B cell (primary cell): ENCODE data around the gene CFTR. TPM values are rescaled to one million over a fixed set of nuclear protein-coding genes. Genes with fewer than 3 reads are reported as not detected.

Experiments
- ATAC-seq: fragments of 200-7000 bp; cut with Tn5 transposase; one replicate; pipeline ENCODE4 v1.10.0; 2021; ENCODE audit warnings: low read depth, mild to moderate bottlenecking, moderate number of reproducible peaks, moderate library complexity
- CTCF ChIA-PET: fragments of 350-600 bp; sonication (Branson Sonifier 250); formaldehyde crosslinking; loops from one replicate; lab custom pipeline; 2021; ENCODE audit warnings: antibody characterized with exemption, inconsistent platforms; lab: Charles Lee
- POLR2A ChIA-PET: fragments of 350-600 bp; sonication (Branson Sonifier 250); formaldehyde crosslinking; loops from one replicate; lab custom pipeline; 2021; ENCODE audit warnings: antibody characterized with exemption; lab: Charles Lee
- DNase-seq: peaks from one replicate; pipeline ENCODE4 v3.0.0; 2013
- H2AFZ ChIP-seq: 2 replicates; pipeline ENCODE4 v1.6.1; 2012; ENCODE audit warnings: mild to moderate bottlenecking, low read depth, low read length; ENCODE audit not compliant: insufficient read depth, poor library complexity, severe bottlenecking
- H3K27ac ChIP-seq, 2 donors: 1 replicate in 1 of 2; 2 replicates in 1 of 2; pipeline ENCODE4 v1.5.1; 2012 to 2013; ENCODE audit warnings: low read length in 2 of 2, mild to moderate bottlenecking in 2 of 2, moderate library complexity in 1 of 2
- H3K27me3 ChIP-seq, 4 experiments: fragments of 200-600 bp in 1 of 4; sonication (generic) in 1 of 4; replicated peaks in 1 of 4; 1 replicate in 2 of 4; 2 replicates in 2 of 4; pipeline versions ENCODE4 v1.6.1 to v1.7.0; 2013 to 2016; ENCODE audit warnings: low read length in 3 of 4, mild to moderate bottlenecking in 2 of 4, mixed read lengths in 1 of 4, moderate library complexity in 1 of 4; ENCODE audit not compliant: insufficient read depth in 4 of 4, control insufficient read depth in 3 of 4; ENCODE audit errors: control extremely low read depth in 1 of 4
- H3K36me3 ChIP-seq, 2 experiments: replicated peaks in 1 of 2; 1 replicate in 1 of 2; 2 replicates in 1 of 2; pipeline versions ENCODE4 v1.6.1 to v1.7.1; 2013; ENCODE audit warnings: low read length in 1 of 2; ENCODE audit not compliant: insufficient read depth in 2 of 2, control insufficient read depth in 1 of 2; ENCODE audit errors: control extremely low read depth in 1 of 2, extremely low read depth in 1 of 2
- H3K4me1 ChIP-seq, 2 donors: fragments of 200-600 bp in 1 of 2; sonication (generic) in 1 of 2; 1 replicate in 1 of 2; 2 replicates in 1 of 2; pipeline versions ENCODE4 v1.5.1 to v1.6.1; 2013 to 2017; ENCODE audit warnings: low read length in 2 of 2; ENCODE audit not compliant: control insufficient read depth in 2 of 2, insufficient read depth in 2 of 2
- H3K4me2 ChIP-seq: replicated peaks from 2 replicates; pipeline ENCODE3; 2012; ENCODE audit warnings: mild to moderate bottlenecking, low read depth, low read length; ENCODE audit not compliant: poor library complexity, severe bottlenecking
- H3K4me3 ChIP-seq, 5 experiments: fragments of 200-600 bp in 1 of 5; sonication (generic) in 1 of 5; 1 replicate in 3 of 5; 2 replicates in 2 of 5; pipeline versions ENCODE4 v1.5.1 to v1.7.0; 2011 to 2016; ENCODE audit warnings: low read length in 4 of 5, mild to moderate bottlenecking in 4 of 5, low read depth in 2 of 5, control low read depth in 1 of 5, moderate library complexity in 1 of 5; ENCODE audit not compliant: insufficient read depth in 1 of 5; ENCODE audit errors: control extremely low read depth in 1 of 5, extremely low read depth in 1 of 5
- H3K79me2 ChIP-seq: fragments of 200-600 bp; sonication (generic); one replicate; pipeline ENCODE4 v1.6.0; 2016; ENCODE audit warnings: low read length; ENCODE audit not compliant: control insufficient read depth, insufficient read depth
- H3K9ac ChIP-seq: fragments of 200-600 bp; sonication (generic); 2 replicates; pipeline ENCODE4 v1.6.1; 2017; ENCODE audit warnings: mild to moderate bottlenecking, low read length, moderate library complexity
- H3K9me3 ChIP-seq, 3 donors: one replicate each; pipeline versions ENCODE4 v1.6.1 to v1.7.1; 2013; ENCODE audit warnings: low read length in 2 of 3; ENCODE audit not compliant: control insufficient read depth in 2 of 3, insufficient read depth in 1 of 3; ENCODE audit errors: control extremely low read depth in 1 of 3
- H4K20me1 ChIP-seq: 2 replicates; pipeline ENCODE4 v1.6.0; 2012; ENCODE audit warnings: mild to moderate bottlenecking, low read length; ENCODE audit not compliant: insufficient read depth, control insufficient read depth, poor library complexity, severe bottlenecking
- H3K27ac Mint-ChIP-seq: one replicate; pipeline ENCODE4 v1.8.0; 2021; ENCODE audit warnings: mixed read lengths
- H3K27me3 Mint-ChIP-seq: one replicate; pipeline ENCODE4 v1.8.0; 2021; ENCODE audit warnings: mixed read lengths
- H3K4me1 Mint-ChIP-seq: one replicate; pipeline ENCODE4 v1.8.0; 2021; ENCODE audit warnings: mixed read lengths
- H3K4me3 Mint-ChIP-seq: one replicate; pipeline ENCODE4 v1.8.0; 2021; ENCODE audit warnings: mixed read lengths
- H3K9me3 Mint-ChIP-seq: one replicate; pipeline ENCODE4 v1.8.0; 2022; ENCODE audit warnings: mixed read lengths; ENCODE audit not compliant: insufficient read depth
- EZH2 ChIP-seq: IDR thresholded peaks from 2 replicates; pipeline ENCODE4 v1.6.1; 2012; ENCODE audit warnings: borderline replicate concordance, low read depth, mild to moderate bottlenecking, moderate library complexity, low read length; ENCODE audit not compliant: insufficient read depth, poor library complexity, severe bottlenecking
- WGBS: methylation state at CpG from one replicate; pipeline ENCODE4 v1.1.5; 2013; ENCODE audit warnings: missing lambda C conversion rate; ENCODE audit not compliant: insufficient coverage; 5-methylcytosine and 5-hydroxymethylcytosine counted together
- intact Hi-C: fragments of 100-400 bp; cut with micrococcal nuclease; formaldehyde crosslinking; loops from one replicate; pipeline ENCODE4 v1.10.0; 2022
- polyA plus RNA-seq: library from polyadenylated mRNA; depleted of rRNA; stranded (reverse); fragments of >200 nt; gene quantifications from 2 replicates; pipeline ENCODE4 v1.2.3, GENCODE V29; 2012
- total RNA-seq, 2 donors: library from RNA; stranded (reverse); fragments of 120-200 nt in 1 of 2; gene quantifications; 1 replicate in 1 of 2; 2 replicates in 1 of 2; pipeline versions ENCODE4 v1.2.3 to v1.2.4, GENCODE V29; 2013 to 2022
- TF ChIP-seq, protein P1 (sequence below): fragments of 200-600 bp; IDR thresholded peaks from one replicate; pipeline ENCODE4 v1.8.0; 2022; ENCODE audit warnings: antibody characterized with exemption, mild to moderate bottlenecking

The CFTR gene
- total and polyA plus RNA-seq, 2 donors (not counting 1 experiment from before 2014, with no cell fraction given) = not detected

DNA sequence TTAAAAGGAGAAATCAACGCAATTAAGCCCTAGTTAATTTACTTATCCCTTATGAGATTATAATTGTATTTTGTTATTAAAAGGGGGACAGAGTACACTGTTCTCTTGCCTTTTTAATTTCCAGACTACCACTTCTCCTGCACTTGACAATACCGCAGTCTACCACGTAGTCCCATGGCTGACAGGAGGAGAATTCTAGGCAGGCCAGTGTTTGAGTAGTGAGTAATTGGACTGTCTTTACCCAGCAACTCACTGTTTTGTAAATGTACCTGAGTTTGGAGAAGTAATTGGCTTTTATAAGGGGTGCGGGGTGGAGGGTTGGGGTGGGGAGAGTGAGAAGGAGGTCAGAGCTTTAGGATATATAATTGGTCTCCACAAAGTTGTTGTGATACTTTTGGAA is 85.4 kb downstream of the CFTR start:
- H3K27ac ChIP-seq = no peak overlapping the region
- ChIA-PET CTCF (no interaction called here), POLR2A (no interaction called here)
- H3K27me3 Mint-ChIP-seq = no peaks in the 10 kb centered on the region
- no peak overlapping the region for H3K27ac Mint-ChIP-seq
- no peaks in the 10 kb centered on the region for H3K36me3 ChIP-seq
- DNase-seq (no peak), ATAC-seq (no peak)
- TF ChIP-seq EZH2 = no peak
- TF ChIP-seq, protein P1, sequence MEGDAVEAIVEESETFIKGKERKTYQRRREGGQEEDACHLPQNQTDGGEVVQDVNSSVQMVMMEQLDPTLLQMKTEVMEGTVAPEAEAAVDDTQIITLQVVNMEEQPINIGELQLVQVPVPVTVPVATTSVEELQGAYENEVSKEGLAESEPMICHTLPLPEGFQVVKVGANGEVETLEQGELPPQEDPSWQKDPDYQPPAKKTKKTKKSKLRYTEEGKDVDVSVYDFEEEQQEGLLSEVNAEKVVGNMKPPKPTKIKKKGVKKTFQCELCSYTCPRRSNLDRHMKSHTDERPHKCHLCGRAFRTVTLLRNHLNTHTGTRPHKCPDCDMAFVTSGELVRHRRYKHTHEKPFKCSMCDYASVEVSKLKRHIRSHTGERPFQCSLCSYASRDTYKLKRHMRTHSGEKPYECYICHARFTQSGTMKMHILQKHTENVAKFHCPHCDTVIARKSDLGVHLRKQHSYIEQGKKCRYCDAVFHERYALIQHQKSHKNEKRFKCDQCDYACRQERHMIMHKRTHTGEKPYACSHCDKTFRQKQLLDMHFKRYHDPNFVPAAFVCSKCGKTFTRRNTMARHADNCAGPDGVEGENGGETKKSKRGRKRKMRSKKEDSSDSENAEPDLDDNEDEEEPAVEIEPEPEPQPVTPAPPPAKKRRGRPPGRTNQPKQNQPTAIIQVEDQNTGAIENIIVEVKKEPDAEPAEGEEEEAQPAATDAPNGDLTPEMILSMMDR = no peak
- no peak overlapping the region for H3K9ac ChIP-seq
- H3K9me3 Mint-ChIP-seq = no peaks in the 10 kb centered on the region
- H3K4me1 ChIP-seq = no peaks in the 10 kb centered on the region
- H3K4me2 ChIP-seq = no peak overlapping the region
- H3K4me1 Mint-ChIP-seq = no peaks in the 10 kb centered on the region
- H3K27me3 ChIP-seq = no peaks in the 10 kb centered on the region
- H3K4me3 Mint-ChIP-seq = no peak overlapping the region
- H4K20me1 ChIP-seq = no peaks in the 10 kb centered on the region
- no CpG with 5 or more reads among the region's 4 CpGs for WGBS
- H2AFZ ChIP-seq = no peak overlapping the region
- H3K4me3 ChIP-seq = no peak overlapping the region
- H3K9me3 ChIP-seq = no peaks in the 10 kb centered on the region
- intact Hi-C loops = no loop called here
- H3K79me2 ChIP-seq = no peaks in the 10 kb centered on the region

DNA sequence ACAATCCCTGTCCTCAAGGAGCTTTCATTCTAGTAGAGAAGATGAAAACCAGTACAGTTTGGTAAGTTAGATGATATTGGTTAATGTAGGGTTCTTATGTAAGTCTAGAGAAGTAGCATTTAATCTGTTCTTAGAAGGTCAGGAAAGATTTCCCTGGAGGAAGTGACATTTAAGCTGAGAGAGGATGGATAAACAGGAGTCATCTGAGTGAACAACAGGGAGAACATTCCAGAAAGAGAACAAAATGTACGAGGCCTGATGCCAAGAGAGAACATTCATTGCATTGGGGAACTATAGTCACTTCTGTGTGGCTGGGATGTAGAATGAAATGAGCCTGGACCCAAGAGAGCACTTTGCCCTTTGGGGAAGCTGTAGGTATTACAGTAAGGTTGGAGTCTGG is 88.0 kb downstream of the CFTR start:
- Histone ChIP-seq H3K27me3 (no peaks in the 10 kb centered on the region), H3K9ac (no peak overlapping the region), H3K4me1 (no peaks in the 10 kb centered on the region), H2AFZ (no peak overlapping the region), H3K27ac (no peak overlapping the region), H3K36me3 (no peaks in the 10 kb centered on the region), H3K4me2 (no peak overlapping the region), H4K20me1 (no peaks in the 10 kb centered on the region), H3K9me3 (no peaks in the 10 kb centered on the region), H3K79me2 (no peaks in the 10 kb centered on the region), H3K4me3 (no peak overlapping the region)
- DNase-seq (no peak), ATAC-seq (no peak)
- intact Hi-C loops = no loop called here
- TF ChIP-seq, protein P1 = no peak
- no peak for TF ChIP-seq EZH2
- no peak overlapping the region for H3K27ac Mint-ChIP-seq
- CTCF ChIA-PET = no interaction called here
- no peaks in the 10 kb centered on the region for H3K27me3 Mint-ChIP-seq
- H3K4me3 Mint-ChIP-seq = no peak overlapping the region
- WGBS = 86% methylated on average over 1 of the region's 1 CpG
- H3K4me1 Mint-ChIP-seq = no peaks in the 10 kb centered on the region
- no peaks in the 10 kb centered on the region for H3K9me3 Mint-ChIP-seq
- POLR2A ChIA-PET = no interaction called here
